NCI-H2107 treated with DMSO at 0.1 percent for 48 hours (cell line): ENCODE data around the gene BAHD1.
A peak's percentile ranks its signal among the peaks of the same experiment; 100 is the strongest.

Source experiments
- DNase-seq: peaks from one replicate; lab custom pipeline; 2025; ENCODE audit not compliant: unreplicated experiment; lab: John Stamatoyannopoulos, UW

The BAHD1 gene

DNA sequence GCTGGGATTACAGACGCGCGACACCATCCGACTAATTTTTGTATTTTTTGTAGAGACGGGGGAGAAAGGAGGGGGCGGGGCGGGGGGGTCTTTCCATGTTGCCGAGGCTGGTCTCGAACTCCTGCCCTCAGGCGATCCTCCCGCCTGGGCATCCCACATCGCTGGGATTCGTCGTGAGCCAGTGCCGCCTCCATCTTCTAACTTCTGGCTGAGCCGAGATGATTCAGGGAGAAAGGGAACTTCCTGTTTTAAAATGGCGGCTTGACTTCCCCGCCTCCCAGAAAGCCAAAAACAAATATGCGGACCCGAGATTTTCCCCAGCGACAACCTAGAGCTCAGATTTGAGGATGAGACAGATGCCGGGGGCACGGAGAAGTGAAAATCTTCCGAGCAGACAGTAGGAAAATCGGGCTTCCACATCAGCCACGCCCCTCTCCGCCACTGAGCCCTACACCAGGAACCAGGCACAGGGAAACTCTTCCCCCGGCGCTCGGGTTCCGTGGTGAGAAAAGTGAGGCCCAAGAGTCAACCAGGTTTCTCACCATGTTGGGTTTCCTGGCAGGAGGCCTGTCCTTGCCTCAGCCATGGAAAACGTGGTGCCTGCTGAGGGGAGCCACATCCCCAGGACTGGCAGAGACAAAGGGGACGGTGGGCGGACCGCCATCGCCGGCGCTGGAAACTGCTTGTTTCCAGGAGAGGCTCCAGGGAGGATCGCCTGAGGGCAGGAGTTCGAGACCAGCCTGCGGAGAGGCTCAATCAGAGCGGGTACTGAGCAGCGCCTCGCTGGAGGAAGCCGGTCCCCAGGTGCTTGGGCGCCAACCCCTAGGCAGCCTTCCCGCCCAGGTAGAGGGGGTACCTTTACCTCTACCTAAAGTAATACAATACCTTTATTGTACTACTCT, 48.8 kb downstream of the BAHD1 start:
- DNase-seq: no peak

DNA sequence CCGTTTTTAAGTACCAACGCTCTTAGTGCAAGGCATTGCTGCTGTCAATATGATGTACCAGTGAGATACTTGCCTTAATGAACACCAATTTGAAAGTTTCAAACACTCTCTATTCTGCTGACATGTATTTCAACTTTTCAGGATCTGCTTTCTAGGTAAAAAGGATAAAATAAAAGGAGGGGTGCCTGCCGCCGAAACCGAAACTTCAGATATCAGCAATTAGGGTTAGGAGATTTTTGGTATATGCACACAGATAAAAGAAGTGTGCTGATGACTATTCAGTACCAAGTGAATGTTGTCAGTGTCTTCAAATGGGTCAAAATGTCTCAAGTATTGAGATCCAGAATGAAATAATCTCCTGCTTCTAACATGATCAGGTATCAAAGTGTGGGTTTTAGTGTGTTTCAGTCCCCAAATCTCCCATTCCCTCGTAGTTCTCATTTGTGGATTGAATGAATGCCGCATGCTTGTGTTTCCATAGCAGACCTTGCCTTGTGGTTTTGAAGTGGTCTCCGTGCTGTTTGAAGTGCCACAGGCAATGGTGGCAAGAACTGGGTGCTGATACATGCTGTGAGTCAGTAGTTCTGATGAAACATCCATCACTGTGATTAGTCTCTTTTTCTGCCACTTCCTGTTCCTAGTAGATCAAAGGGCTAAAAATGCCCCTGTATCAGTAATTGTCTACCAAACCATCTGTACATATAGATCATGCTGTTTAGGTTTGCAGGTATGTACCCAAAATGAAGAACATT, 52.5 kb downstream of the BAHD1 start:
- DNase-seq: peak; percentile 53

DNA sequence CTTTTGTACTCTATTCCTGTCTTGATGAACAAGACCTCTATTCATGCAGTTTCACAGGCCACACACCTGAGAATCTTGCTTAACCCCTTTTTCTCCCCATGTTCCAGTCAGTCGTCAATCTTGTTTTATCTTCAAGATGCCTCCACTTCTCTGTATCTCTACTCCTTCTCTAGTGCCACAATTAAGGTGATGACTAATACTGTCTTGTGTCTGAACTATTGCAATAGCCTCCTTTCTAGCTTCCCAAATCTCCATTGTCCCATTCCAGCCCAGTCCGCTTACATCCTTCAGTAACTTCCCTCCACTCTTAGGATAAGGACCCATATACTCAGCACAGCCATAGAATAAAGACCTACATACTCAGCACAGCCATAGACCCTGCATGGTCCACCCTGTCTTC, 54.8 kb downstream of the BAHD1 start:
- no peak for DNase-seq

DNA sequence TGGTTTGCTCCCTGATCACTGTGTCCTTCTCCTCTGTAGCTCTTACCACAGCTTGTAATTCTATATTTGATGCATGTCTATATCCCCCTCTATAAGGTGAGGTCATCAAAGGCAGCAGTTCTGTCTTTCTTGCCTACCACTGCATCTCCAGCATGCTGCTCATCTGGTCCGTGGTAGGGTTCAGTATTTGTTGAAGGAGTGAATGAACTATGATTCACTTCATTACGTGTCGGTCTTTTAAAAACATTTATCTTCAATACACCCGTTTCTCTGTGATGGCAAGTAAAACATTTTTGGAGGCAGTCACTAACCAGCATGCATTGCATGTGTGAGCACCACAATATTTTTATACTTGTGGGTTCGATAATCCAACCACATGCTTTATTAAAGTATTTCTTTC, 57.7 kb downstream of the BAHD1 start:
- no peak for DNase-seq

DNA sequence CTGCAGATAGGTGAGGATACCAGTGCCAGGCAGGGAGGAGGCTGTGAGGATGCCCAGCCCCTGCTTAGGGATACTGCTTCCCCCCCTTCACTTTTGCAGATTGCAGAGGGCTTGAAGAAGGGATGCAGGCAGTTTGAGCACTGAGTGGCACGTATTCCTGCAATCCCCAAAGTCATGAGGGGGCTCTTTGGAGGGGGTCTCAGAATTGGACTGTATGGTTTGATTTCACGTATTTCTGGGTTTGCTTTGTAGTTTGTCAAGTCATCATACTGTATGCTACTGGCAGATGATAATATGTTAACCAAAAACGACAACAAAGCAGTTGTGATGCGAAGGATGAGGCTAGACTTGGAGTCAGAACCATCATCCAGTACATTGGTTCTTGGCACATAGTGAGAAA, 58.1 kb downstream of the BAHD1 start:
- DNase-seq: no peak

DNA sequence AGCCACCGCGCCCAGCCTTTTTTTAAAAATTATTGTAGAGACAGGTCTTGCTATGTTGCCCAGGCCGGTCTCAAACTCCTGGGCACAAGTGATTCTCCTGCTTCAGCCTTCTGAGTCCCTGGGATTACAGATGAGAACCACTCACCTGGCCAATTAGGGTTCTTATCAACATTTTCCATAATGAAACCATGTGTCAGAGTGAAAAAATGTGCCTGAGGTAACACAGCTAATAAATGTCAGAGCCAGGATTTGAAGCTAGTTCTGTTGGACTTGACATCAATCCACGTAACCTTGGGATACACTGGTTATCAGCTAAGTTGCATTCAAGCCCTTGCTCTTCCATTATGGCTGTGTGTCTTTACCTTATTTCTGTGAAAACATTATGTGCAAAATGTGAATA, 59.2 kb downstream of the BAHD1 start:
- no peak for DNase-seq

DNA sequence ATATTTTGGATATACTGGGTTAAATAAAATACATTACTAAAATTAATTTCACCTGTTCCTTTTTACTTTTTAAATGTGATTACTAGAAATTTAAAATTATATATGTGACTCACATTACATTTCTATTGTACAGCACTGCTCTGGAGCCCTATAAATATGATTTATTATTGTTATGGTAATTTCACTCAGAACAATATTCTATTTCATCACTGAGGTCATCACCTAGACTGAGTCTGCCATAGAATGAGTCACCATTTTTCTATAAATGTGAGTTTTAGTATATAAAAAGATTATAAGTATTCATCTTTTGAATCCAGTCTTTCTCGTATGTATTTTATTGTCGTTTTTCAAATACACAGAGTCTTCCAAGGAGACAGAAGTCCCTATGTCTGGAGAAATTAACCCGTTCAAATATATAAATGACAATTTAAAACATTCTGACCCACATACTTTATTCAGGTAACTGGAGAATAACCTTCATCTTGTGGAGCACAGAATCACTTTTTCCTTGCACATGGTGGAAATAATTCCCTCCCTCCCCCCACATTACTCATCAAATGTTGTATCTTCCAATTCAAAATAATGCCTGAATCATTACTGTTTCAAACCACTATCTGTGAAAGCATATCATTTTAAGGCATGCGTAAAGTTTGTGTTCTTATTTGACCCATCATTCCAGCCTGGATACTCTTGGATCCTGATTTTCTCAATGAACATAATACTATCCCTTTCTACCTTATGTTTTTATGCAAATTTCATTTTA, 60.0 kb downstream of the BAHD1 start:
- no peak for DNase-seq

DNA sequence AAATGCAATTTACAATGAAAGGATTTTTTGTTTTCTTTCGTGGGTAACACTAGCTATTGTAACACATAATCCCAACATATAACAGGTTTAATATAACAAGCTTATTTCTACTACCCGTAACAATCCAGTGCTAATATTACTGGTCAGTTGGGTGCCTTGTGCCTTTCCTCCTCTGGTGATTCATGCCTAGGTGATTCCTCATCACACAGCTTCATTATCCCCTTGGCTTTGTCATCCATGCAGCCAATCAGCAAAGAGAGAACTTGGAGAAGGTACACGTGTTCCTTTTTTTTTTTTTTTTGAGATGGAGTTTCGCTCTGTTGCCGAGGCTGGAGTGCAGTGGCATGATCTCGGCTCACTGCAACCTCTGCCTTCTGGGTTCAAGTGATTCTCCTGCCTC, 60.7 kb downstream of the BAHD1 start:
- DNase-seq: no peak

DNA sequence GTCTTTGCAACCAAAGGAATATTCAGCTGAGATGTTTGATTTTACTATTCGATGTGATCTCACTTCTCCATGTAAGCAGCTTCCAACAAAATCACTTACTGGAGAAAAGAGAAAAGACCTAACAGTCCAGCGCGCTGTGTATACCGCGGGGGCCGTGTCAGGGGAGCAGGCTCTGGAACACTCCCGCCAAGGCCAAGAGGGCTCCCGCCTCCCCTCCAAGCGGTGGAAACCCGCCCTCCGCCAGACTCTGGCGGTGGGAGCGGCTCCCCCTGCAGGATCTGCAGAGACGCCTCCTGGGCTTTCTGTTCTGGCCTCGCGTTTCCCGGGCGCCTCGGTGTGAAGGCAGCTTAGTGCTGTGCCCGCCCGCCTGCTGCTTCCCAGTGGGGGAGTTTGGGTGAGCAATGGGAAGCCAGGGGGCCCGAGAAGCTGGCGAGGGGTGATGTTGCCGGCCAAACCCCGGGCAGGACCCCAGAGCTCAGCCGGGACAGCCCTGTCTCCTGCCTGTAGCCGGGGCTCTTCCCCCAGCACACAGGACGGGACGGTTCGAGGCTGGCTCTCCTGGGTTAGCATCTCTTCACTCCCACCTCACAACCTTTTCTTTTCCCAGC, 66.3 kb downstream of the BAHD1 start:
- DNase-seq: peak; percentile 14

DNA sequence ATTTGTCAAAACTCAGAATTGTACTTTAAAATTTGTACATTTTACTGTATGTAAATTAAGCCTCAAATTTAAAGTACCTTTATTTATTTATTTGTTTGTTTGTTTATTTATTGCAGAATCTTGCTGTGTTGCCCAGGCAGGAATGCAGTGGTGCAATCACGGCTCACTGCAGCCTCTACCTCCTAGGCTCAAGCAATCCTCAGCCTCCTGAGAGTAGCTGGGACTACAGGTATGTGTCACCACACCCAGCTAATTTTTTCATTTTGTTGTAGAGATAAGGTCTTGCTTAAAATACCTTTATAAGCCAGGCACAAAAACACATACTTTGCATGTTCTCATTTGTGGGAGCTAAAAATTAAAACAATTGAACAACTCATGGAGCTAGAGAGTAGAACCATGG, 67.5 kb downstream of the BAHD1 start:
- DNase-seq: no peak

DNA sequence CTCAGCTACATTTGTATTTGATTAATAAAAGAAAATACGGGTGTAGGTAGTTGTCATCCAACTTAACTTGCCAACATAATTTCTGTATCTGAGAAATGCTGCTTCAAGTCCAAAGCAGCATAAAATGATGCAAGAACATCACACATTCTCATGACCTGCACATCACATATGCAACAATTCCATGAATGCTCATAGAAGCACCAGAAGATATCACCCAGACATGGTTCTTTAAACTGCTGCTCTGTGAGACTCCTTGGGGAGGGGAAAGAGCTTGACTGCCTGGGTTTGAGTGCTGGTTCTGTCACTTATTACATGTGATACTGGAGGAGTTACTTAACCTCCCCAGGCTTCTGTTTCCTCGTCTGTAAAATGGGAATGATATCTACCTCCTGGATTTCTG, 69.4 kb downstream of the BAHD1 start:
- no peak for DNase-seq

DNA sequence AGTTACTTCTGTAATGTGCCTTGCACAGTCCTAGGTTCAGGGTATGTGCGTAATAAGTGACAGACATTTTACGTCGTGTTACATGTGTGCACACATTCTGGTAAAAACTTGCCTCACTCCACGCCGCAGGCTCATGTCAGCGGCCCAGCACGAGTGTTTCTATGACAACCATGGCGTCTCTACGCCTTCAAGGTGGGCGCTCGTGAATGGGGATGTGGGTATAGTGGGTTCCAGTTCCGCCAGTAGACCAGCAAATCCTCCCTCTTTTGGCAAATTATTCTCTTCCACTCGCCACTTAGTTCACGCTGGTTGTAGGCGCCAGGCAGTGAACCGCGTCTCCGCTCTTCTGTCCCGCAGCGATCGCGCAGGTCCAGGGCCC, 70.3 kb downstream of the BAHD1 start:
- no peak for DNase-seq

DNA sequence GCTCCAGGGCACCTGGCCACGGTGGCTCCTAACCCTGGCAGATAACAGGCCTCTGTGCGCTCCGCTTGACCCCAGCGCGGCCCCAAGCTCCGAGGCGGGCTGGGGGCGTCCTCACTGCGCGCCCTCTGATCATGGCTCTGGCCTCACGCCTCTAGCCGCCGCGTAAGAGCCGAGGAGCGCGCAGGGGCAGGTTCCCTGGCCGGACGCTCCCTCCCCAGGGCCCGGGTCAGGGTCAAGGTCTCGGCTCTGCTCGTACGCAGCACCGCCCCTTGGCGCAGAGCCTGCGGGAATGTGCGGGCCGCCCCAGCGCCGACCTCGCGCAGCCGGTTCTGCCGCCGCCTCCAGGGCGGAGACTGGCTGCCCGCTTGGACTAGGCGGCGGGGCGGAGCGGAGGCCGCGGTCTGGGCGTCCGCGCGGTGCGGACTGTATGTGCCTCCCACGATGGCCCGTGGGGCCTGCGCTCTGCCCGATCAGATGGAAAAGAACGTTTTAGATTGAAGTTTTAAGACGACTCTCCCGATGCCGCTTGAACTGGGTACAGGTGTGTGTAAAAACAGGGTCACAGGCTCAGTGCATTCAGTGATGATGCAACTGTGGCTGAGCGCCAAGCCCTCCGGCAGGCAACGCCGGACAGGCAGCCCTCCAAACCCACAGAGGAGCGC, 70.8 kb downstream of the BAHD1 start:
- DNase-seq: no peak

DNA sequence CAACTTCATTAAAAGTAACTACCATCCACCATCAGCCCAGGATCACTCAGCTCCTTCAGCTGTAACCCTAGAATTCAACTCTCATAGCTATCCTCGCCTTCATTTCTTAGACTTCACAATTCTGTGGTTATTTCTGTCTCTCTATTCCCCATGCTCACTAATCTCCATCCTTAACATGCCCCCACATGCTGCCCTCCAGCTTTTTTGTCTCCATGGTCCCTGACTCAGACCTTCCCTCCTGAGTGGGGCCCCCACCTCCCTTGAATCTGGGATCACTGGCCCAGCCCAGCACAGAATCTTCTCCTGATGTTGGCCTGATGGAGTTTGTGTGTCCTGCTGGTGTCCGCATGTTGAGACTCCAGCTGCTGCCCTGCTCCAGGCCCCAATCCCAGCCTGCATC, 71.7 kb downstream of the BAHD1 start:
- no peak for DNase-seq

DNA sequence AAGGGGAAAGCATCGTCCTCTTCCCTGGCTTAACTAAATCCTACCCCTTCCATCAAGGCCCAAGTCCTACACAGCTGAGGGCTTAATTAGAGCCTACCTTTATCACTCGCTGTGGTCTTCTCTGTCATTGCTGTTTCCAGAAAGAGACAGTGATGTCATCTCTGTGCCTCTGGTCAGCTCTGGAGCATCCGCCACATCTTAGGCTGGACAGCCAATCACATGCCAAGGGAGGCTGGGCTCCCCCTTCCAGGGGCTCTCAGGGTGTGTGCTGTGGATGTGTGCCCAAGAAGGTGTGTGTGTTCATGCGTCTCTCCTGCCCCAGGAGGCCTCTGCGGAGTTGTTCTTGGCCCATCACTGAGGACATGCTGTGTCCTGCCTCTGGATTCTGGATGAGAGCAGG, 72.9 kb downstream of the BAHD1 start:
- no peak for DNase-seq

DNA sequence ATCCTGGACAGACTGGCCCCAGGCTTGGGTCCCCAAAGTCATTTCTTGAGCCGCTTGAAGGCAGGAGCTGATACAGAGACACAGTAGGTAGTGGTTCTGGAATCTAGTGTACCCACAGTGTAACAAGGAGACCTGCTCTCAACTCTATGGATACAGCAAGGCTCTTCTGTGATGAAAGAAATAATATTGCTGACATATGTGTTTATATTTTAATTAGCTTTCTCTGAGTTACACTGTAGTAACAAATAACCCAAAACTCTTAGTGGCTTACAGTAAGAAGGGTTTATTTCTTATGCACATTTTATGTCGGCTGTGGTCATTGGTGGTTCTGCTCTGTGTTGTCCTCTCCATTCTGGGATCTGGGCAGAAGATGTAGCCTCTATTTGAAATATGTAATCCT, 75.6 kb downstream of the BAHD1 start:
- DNase-seq: no peak
